Suprapubic skin (tissue), 4 donors: ENCODE results near the gene SCP2.

Experiments
- CTCF ChIP-seq, 2 donors: fragments of 200-600 bp in 1 of 2; fragments of 450-650 bp in 1 of 2; sonication (generic) in 1 of 2; IDR thresholded peaks; one replicate each; pipeline ENCODE4 v1.5.1; 2016 to 2019; ENCODE audit warnings: antibody characterized with exemption in 2 of 2, mild to moderate bottlenecking in 1 of 2, moderate library complexity in 1 of 2
- EP300 ChIP-seq: sonication (generic); formaldehyde crosslinking; IDR thresholded peaks from one replicate; pipeline ENCODE4 v1.6.1; 2017; ENCODE audit warnings: antibody characterized with exemption
- POLR2A ChIP-seq, 2 donors: fragments of 450-650 bp; IDR thresholded peaks; one replicate each; pipeline ENCODE4 v1.6.1; 2017; ENCODE audit warnings: antibody characterized with exemption in 2 of 2, mild to moderate bottlenecking in 2 of 2, moderate library complexity in 2 of 2
- POLR2AphosphoS5 ChIP-seq, 3 donors: sonication (generic); formaldehyde crosslinking; IDR thresholded peaks; one replicate each; pipeline ENCODE4 v1.6.1; 2017; ENCODE audit warnings: antibody characterized with exemption in 3 of 3

GRCh38 chr1:53066891-53067738 is 140.0 kb downstream of the SCP2 start:
- no peak for TF ChIP-seq POLR2A (IDR thresholded peaks at IDR 0.05)
- no peak for TF ChIP-seq CTCF (IDR thresholded peaks at IDR 0.05)
- no peak for TF ChIP-seq EP300
- TF ChIP-seq POLR2AphosphoS5 (IDR thresholded peaks at IDR 0.05): no peak
